Ecto neural progenitor cell (in vitro differentiated cells): ENCODE measurements around the gene ELMO2.

Experiments
- DNase-seq: peaks from one replicate; pipeline ENCODE4 v3.0.0-alpha.2; 2018; ENCODE audit warnings: low spot score

The ELMO2 gene, protein sequence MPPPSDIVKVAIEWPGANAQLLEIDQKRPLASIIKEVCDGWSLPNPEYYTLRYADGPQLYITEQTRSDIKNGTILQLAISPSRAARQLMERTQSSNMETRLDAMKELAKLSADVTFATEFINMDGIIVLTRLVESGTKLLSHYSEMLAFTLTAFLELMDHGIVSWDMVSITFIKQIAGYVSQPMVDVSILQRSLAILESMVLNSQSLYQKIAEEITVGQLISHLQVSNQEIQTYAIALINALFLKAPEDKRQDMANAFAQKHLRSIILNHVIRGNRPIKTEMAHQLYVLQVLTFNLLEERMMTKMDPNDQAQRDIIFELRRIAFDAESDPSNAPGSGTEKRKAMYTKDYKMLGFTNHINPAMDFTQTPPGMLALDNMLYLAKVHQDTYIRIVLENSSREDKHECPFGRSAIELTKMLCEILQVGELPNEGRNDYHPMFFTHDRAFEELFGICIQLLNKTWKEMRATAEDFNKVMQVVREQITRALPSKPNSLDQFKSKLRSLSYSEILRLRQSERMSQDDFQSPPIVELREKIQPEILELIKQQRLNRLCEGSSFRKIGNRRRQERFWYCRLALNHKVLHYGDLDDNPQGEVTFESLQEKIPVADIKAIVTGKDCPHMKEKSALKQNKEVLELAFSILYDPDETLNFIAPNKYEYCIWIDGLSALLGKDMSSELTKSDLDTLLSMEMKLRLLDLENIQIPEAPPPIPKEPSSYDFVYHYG

GRCh38 chr20:46406200-46406985 is at the start of gene ELMO2:
Gene ELMO2 (minus strand): TSS chr20:46406615. CDS start chr20:46394482, 12,133 bp downstream.
- peak; percentile 97 for DNase-seq

- no peak for DNase-seq
Measured at GRCh38 chr20:46455729-46456128, 49.3 kb upstream of the ELMO2 start.

DNA sequence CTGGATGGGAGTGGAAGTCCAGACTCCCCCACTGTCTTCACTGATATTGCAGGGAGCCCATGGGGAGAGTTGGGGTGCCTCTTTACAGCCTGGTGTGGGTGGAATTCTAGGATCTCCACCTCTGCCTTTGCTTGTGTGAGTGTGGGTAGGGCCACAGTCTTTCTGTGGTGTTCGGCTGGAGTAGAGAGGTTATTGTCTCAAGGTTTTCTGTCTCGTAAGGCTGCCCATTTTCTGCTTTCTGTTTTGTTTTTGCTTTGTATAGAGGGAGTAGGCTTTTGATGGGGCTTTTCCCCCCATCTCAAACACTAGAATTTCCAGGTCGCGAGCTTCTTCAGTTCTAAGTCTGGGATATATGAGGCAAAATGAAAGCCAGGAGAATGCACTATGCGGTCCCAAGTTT is 40.4 kb upstream of the ELMO2 start:
- DNase-seq = no peak

- no peak for DNase-seq
Measured at GRCh38 chr20:46439837-46440236, 33.4 kb upstream of the ELMO2 start.

- DNase-seq = no peak
Measured at GRCh38 chr20:46438156-46438750, 31.8 kb upstream of the ELMO2 start.

DNA sequence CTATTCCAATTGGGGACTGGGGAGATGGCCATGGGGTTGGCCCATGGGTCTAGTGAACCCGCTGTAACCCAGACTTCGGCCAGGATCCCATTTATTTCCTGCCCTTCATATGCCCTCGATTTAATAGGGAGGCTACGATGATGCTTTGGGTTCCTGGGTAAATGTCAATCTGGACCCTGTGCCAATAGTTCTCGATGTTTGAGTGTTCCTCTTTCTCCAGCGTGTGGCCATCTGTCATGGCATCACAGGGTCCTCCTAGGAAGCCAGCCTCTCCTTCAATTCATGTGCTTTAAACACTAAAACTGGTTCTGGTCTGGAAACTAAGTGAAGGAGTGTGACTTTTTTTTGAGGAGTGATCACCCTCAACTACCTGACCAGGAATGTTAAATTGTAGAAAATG is 28.7 kb upstream of the ELMO2 start:
- DNase-seq = no peak

- no peak for DNase-seq
Measured at GRCh38 chr20:46434597-46434996, 28.2 kb upstream of the ELMO2 start.

GRCh38 chr20:46433051-46433450 is 26.6 kb upstream of the ELMO2 start:
- DNase-seq = no peak

DNA sequence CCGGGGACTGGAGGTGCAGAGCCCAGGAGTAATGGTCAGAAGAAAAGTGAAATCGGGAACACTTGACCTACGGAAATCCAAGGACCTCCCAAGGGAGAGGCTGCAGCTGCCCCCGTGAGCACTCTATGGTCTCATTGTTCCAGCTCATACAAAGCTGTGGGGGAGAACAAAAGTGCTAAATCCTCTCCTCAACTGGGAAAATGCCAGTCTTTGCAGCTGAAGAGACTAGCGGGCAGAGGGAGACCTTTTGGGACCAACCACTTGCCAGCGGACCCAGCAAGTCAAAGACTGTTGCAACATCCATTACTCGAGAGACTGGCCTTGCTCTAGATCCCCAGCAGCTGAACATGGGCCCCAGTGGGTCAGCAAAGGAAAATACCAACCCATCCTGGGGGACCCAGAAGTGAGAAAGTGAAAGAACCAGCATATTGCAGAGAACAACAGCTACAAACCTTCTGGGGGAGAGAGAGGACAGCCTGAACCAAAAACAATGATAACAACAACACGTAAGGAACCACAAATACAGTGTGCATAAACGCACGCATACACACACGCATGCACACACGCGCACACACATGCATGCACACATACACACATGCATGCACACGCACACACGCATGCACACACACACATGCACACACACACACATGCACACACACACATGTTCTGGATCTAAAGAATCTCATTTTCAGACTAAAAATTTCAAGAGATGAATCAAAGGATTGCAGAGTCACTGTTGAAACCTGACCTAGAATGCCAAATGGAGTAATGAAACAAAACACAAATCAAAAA is 24.7 kb upstream of the ELMO2 start:
- no peak for DNase-seq

GRCh38 chr20:46427384-46427783 is 21.0 kb upstream of the ELMO2 start:
- no peak for DNase-seq

DNA sequence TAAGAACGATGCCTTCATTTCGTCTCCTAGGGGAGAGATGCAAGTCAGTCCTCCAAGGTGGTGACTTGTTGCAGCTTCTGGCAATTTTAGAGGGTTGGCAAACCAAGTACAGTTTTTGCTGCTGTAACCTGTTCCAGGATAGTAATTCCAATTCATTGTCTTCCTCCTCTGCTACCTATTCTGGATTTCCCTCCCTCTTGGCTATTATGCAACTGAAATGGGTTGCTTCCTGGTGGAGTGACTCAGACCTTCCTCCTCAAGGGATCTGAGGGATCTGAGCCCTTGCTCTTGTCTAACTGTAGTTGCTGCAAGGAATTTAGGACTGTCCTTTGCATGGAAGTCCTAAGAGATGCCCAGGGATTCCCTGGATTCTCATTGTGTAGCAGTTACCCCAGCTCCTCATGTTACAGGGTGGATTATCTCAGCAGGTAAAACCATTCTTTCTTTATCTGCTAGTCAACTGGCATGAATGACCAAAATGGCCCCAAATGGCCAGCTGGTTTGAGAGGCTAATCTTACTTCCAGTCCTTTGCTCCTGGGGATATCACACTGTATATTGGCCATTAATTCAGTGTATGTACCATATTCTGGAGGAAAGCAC is 17.6 kb upstream of the ELMO2 start:
- no peak for DNase-seq

GRCh38 chr20:46423342-46423741 is 16.9 kb upstream of the ELMO2 start:
- no peak for DNase-seq

GRCh38 chr20:46420878-46421277 is 14.5 kb upstream of the ELMO2 start:
- DNase-seq = no peak

GRCh38 chr20:46419882-46420281 is 13.5 kb upstream of the ELMO2 start:
- DNase-seq = no peak

- no peak for DNase-seq
Measured at GRCh38 chr20:46416839-46417238, 10.4 kb upstream of the ELMO2 start.

DNA sequence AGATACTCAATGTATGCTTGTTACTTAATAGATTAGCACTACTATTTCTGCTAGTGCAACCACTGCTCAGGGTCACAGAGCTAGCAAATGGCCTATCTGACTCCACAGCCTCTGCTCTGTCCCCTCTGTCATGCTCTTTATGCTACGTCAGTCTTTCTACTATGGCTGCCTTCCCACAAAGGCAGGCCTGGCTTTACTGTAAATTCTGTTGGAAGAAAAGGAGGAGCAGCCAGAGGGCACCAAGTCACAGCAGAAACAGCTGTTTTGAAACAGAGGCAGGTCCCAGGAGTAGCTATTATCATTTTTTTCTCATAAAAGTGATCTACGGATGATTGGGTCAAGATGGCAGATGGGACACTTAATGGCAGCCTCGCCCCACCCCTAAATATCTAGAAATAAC is 10.0 kb upstream of the ELMO2 start:
- no peak for DNase-seq

DNA sequence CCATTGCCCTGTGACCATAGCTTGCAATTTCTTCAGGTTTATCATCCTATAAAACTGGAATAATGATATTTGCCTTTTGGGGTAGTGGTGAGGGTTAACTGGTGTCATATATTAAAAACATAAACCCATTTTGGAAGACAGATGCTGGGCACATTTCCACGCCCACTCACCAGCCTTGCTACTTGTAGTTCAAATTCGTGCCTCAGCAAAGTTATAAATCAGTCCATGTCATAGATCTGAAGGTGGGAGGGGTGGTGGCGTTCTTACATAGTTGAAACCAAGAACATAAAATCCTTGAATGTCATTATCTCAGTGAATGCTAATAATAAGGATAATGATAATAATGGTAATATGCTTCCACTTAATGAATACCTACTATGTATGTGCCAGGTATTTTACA is 9.4 kb upstream of the ELMO2 start:
- DNase-seq = no peak

- DNase-seq = no peak
Measured at GRCh38 chr20:46414608-46415007, 8.2 kb upstream of the ELMO2 start.

DNA sequence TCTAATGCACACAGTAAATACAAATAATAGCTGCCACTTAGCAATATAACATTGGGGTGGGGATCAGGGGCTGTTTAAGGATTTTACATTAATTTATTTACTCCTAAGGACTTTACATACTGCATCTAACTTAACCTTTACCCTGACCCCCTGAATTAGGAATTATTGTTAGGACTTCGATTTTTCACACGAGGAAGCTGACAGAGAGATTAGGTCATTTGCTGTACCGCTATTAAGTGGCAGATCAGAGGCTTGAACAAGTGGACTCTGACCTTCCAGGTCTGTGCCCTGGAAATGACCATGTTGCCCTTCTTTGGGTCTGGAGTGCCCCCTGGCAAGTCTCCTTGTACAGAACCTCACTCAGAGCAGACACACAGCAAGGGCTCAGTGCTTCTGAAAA is 5.2 kb upstream of the ELMO2 start:
- DNase-seq = no peak

- no peak for DNase-seq
Measured at GRCh38 chr20:46408281-46408731, 1.9 kb upstream of the ELMO2 start.

- DNase-seq = no peak
Measured at GRCh38 chr20:46407671-46407996, 1.2 kb upstream of the ELMO2 start.
